GM19035 (cell line): ENCODE data around the gene PORCN.
A peak's percentile ranks its signal among the peaks of the same experiment; 100 is the strongest.
"Not testable (repeated sequence)": the region's sequence is repeated elsewhere in the genome, so short reads cannot be mapped to it uniquely, and the experiment has no call there.

Experiments used
- ATAC-seq: cut with Tn5 transposase; IDR thresholded peaks from one replicate; pipeline ENCODE4 v1.9.1; 2021; ENCODE audit not compliant: unreplicated experiment

PORCN gene

GRCh38 chrX:48509619-48510018 is 827 bp downstream of the PORCN start:
- no peak for ATAC-seq

GRCh38 chrX:48511560-48511959 is 2.8 kb downstream of the PORCN start:
- no peak for ATAC-seq

- no peak for ATAC-seq
These were observed 3.7 kb downstream of the PORCN start for GRCh38 chrX:48512371-48512935.

GRCh38 chrX:48513670-48514069 is 4.9 kb downstream of the PORCN start:
- ATAC-seq = no peak

GRCh38 chrX:48514126-48514806 is 5.5 kb downstream of the PORCN start:
- no peak for ATAC-seq

GRCh38 chrX:48514868-48515460 is 6.2 kb downstream of the PORCN start:
- ATAC-seq = no peak

GRCh38 chrX:48515842-48516241 is 7.0 kb downstream of the PORCN start:
- ATAC-seq = no peak

GRCh38 chrX:48516285-48516684 is 7.5 kb downstream of the PORCN start:
- no peak for ATAC-seq

- ATAC-seq = no peak
These were observed 8.2 kb downstream of the PORCN start for GRCh38 chrX:48516987-48517386.

- ATAC-seq = not testable (repeated sequence)
These were observed 10.7 kb downstream of the PORCN start for GRCh38 chrX:48519481-48519880.

GRCh38 chrX:48520455-48520854 is 11.7 kb downstream of the PORCN start:
- no peak for ATAC-seq

GRCh38 chrX:48520976-48521352 is 12.2 kb downstream of the PORCN start:
- ATAC-seq = no peak

GRCh38 chrX:48521353-48522243 is 12.8 kb downstream of the PORCN start, which contains the start of gene EBP:
EBP (plus strand) TSS chrX:48521808; CDS start chrX:48523772, 1,964 bp downstream.
- ATAC-seq = peak; percentile 95

- ATAC-seq = no peak
These were observed 13.5 kb downstream of the PORCN start for GRCh38 chrX:48522291-48522690.

- ATAC-seq = no peak
These were observed 14.9 kb downstream of the PORCN start for GRCh38 chrX:48523682-48524081.

GRCh38 chrX:48525853-48526252 is 17.1 kb downstream of the PORCN start:
- ATAC-seq = not testable (repeated sequence)

- no peak for ATAC-seq
These were observed 21.9 kb downstream of the PORCN start for GRCh38 chrX:48530736-48531135.

- no peak for ATAC-seq
These were observed 22.7 kb downstream of the PORCN start for GRCh38 chrX:48531358-48531959.

GRCh38 chrX:48532161-48532560 is 23.4 kb downstream of the PORCN start:
- no peak for ATAC-seq

- no peak for ATAC-seq
These were observed 24.4 kb downstream of the PORCN start for GRCh38 chrX:48533165-48533564.
